PC-3 (cell line): ENCODE data around the gene KCNC3. TPM values are rescaled to one million over a fixed set of nuclear protein-coding genes. Genes with fewer than 3 reads are reported as not detected.

Experiments
- ATAC-seq: fragments of 200-7000 bp; cut with Tn5 transposase; 2 replicates; pipeline ENCODE4 v1.9.1; 2020; ENCODE audit warnings: mild to moderate bottlenecking, moderate library complexity
- BruUV-seq: library from RNA; stranded (reverse); fragments of 400-500 nt; replicated peaks from 2 replicates; lab custom pipeline; 2021; lab: Mats Ljungman, UMichigan
- CTCF ChIA-PET: fragments of 300-600 bp; sonication (Branson Sonifier 250); formaldehyde crosslinking; loops from one replicate; lab custom pipeline; 2022; ENCODE audit warnings: antibody characterized with exemption; lab: Charles Lee
- POLR2A ChIA-PET: fragments of 300-600 bp; sonication (Branson Sonifier 250); formaldehyde crosslinking; loops from one replicate; lab custom pipeline; 2022; ENCODE audit warnings: antibody characterized with exemption; ENCODE audit not compliant: unreplicated experiment; lab: Charles Lee
- DNase-seq: peaks from one replicate; pipeline ENCODE4 v3.0.0-alpha.2; 2015
- H2AFZ ChIP-seq: fragments of 300-600 bp; sonication (generic); 2 replicates; pipeline ENCODE4 v1.6.0; 2016; ENCODE audit warnings: antibody characterized with exemption, low read length
- H3F3A ChIP-seq: fragments of 300-600 bp; sonication (generic); one replicate; pipeline ENCODE4 v1.6.0; 2017; ENCODE audit warnings: antibody characterized with exemption, low read length, control low read depth, mild to moderate bottlenecking; ENCODE audit not compliant: unreplicated experiment
- H3K27ac ChIP-seq: fragments of 300-600 bp; sonication (generic); 2 replicates; pipeline ENCODE4 v1.5.1; 2016; ENCODE audit warnings: mild to moderate bottlenecking, low read length
- H3K27me3 ChIP-seq: fragments of 300-600 bp; sonication (generic); 2 replicates; pipeline ENCODE4 v1.6.1; 2016; ENCODE audit warnings: low read length, mixed read lengths
- H3K36me3 ChIP-seq: fragments of 300-600 bp; sonication (generic); 2 replicates; pipeline ENCODE4 v1.6.1; 2016; ENCODE audit warnings: low read depth, mixed run types, low read length, mixed read lengths
- H3K4me1 ChIP-seq: fragments of 300-600 bp; sonication (generic); 2 replicates; pipeline ENCODE4 v1.5.1; 2016; ENCODE audit warnings: low read length; ENCODE audit not compliant: insufficient read depth
- H3K4me2 ChIP-seq: fragments of 300-600 bp; sonication (generic); 2 replicates; pipeline ENCODE4 v1.6.0; 2016; ENCODE audit warnings: low read length
- H3K4me3 ChIP-seq: fragments of 300-600 bp; sonication (generic); 2 replicates; pipeline ENCODE4 v1.5.1; 2016; ENCODE audit warnings: mild to moderate bottlenecking, low read length, mixed read lengths
- H3K79me2 ChIP-seq: fragments of 300-600 bp; sonication (generic); 2 replicates; pipeline ENCODE4 v1.6.1; 2017; ENCODE audit warnings: low read length, mixed read lengths
- H3K9ac ChIP-seq: fragments of 300-600 bp; sonication (generic); 2 replicates; pipeline ENCODE4 v1.6.0; 2016; ENCODE audit warnings: mild to moderate bottlenecking, low read length
- H3K9me2 ChIP-seq: fragments of 300-600 bp; sonication (generic); replicated peaks from 2 replicates; pipeline ENCODE4 v1.6.1; 2016; ENCODE audit warnings: mixed run types, low read length, mixed read lengths
- H3K9me3 ChIP-seq: fragments of 300-600 bp; sonication (generic); 2 replicates; pipeline ENCODE4 v1.6.1; 2016; ENCODE audit warnings: low read length, mixed read lengths
- H4K20me1 ChIP-seq: fragments of 300-600 bp; sonication (generic); 2 replicates; pipeline ENCODE4 v1.6.1; 2016; ENCODE audit warnings: low read length, mixed read lengths
- EZH2 ChIP-seq: fragments of 300-600 bp; sonication (generic); IDR thresholded peaks from one replicate; pipeline ENCODE4 v1.6.1; 2017; ENCODE audit warnings: antibody characterized with exemption, mild to moderate bottlenecking, low read length; ENCODE audit not compliant: unreplicated experiment
- EZH2phosphoT487 ChIP-seq: fragments of 300-600 bp; sonication (generic); IDR thresholded peaks from 2 replicates; pipeline ENCODE4 v1.6.1; 2018; ENCODE audit warnings: mild to moderate bottlenecking, antibody characterized with exemption, low read length, borderline replicate concordance
- intact Hi-C: fragments of 100-400 bp; cut with micrococcal nuclease; formaldehyde crosslinking; loops from 2 replicates; pipeline ENCODE4 v1.9.0; 2023
- total RNA-seq: library from RNA; depleted of rRNA; stranded (reverse); fragments of >200 nt; gene quantifications from 2 replicates; pipeline ENCODE4 v1.2.3, GENCODE V29; 2014
- TF ChIP-seq, protein P1 (sequence below): fragments of 300-600 bp; sonication (generic); conservative IDR thresholded peaks from 2 replicates; pipeline ENCODE4 v1.5.1; 2017; ENCODE audit warnings: antibody characterized with exemption, low read depth, mild to moderate bottlenecking, low read length

KCNC3 gene
- total RNA-seq, 1 experiment from 2014 or later, result 3.1 TPM

DNA sequence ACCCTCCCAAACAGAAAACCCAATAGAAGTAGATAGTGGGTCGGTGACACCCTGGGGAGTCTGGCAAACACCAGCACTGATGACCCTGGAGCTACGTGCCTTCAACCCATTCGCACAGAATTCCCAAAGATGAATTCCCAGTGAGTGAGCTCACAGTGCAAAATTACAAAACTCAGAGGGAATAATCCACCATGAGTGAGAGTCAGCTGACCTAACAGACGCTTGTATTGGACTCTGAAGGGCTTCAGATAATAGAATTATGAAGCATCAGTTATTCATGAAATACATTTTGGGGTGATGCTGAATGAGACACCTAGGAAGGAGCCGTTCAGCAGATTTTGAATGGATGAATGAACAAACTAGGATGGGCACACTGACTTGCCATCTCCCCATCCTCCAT, 40.2 kb downstream of the KCNC3 start:
- H3K4me3 ChIP-seq, result no peak overlapping the region
- H4K20me1 ChIP-seq, result no peaks in the 10 kb centered on the region
- ChIA-PET POLR2A (no interaction called here), CTCF (no interaction called here)
- no peaks in the 10 kb centered on the region for H3K9me2 ChIP-seq
- H2AFZ ChIP-seq, result no peak overlapping the region
- no peaks in the 10 kb centered on the region for H3K4me1 ChIP-seq
- no peaks in the 10 kb centered on the region for H3F3A ChIP-seq
- H3K27me3 ChIP-seq, result no peaks in the 10 kb centered on the region
- H3K4me2 ChIP-seq, result no peak overlapping the region
- no peak for DNase-seq
- H3K27ac ChIP-seq, result no peak overlapping the region
- H3K9me3 ChIP-seq, result no peaks in the 10 kb centered on the region
- TF ChIP-seq EZH2, result no peak
- TF ChIP-seq, protein P1, sequence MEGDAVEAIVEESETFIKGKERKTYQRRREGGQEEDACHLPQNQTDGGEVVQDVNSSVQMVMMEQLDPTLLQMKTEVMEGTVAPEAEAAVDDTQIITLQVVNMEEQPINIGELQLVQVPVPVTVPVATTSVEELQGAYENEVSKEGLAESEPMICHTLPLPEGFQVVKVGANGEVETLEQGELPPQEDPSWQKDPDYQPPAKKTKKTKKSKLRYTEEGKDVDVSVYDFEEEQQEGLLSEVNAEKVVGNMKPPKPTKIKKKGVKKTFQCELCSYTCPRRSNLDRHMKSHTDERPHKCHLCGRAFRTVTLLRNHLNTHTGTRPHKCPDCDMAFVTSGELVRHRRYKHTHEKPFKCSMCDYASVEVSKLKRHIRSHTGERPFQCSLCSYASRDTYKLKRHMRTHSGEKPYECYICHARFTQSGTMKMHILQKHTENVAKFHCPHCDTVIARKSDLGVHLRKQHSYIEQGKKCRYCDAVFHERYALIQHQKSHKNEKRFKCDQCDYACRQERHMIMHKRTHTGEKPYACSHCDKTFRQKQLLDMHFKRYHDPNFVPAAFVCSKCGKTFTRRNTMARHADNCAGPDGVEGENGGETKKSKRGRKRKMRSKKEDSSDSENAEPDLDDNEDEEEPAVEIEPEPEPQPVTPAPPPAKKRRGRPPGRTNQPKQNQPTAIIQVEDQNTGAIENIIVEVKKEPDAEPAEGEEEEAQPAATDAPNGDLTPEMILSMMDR, result no peak
- no peak for TF ChIP-seq EZH2phosphoT487
- no peak overlapping the region for H3K9ac ChIP-seq
- no peaks in the 10 kb centered on the region for H3K79me2 ChIP-seq
- ATAC-seq, result no peak
- intact Hi-C loops, result no loop called here
- BruUV-seq, result no TSS peak
- peaks cover 31% of the 10 kb centered on the region for H3K36me3 ChIP-seq

DNA sequence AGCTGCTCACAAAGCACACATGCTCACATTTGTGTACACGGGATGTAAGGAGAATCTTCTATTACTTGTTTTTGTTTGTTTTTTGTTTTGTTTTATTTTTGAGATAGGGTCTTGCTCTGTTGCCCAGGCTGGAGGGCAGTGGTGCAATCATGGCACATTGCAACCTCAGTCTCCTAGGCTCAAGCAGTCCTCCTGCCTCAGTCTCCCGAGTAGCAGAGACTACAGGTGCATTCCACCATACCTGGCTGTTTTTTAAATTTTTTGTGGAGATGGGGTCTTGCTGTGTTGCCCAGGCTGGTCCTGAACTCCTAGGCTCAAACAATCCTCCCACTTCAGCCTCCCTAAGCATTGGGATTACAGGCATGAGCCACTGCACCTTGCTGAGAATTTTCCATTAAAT, 41.8 kb downstream of the KCNC3 start:
- intact Hi-C loops, result no loop called here
- no peak overlapping the region for H3K27ac ChIP-seq
- H3K36me3 ChIP-seq, result peaks cover 27% of the 10 kb centered on the region
- no peaks in the 10 kb centered on the region for H3K9me3 ChIP-seq
- H4K20me1 ChIP-seq, result no peaks in the 10 kb centered on the region
- H3K9me2 ChIP-seq, result no peaks in the 10 kb centered on the region
- no peak for TF ChIP-seq EZH2
- TF ChIP-seq, protein P1, result no peak
- TF ChIP-seq EZH2phosphoT487, result no peak
- no peak overlapping the region for H3K4me2 ChIP-seq
- no peaks in the 10 kb centered on the region for H3K79me2 ChIP-seq
- no peak for DNase-seq
- H3K9ac ChIP-seq, result no peak overlapping the region
- no peaks in the 10 kb centered on the region for H3K4me1 ChIP-seq
- H2AFZ ChIP-seq, result no peak overlapping the region
- no peaks in the 10 kb centered on the region for H3F3A ChIP-seq
- no peak for ATAC-seq
- ChIA-PET CTCF (no interaction called here), POLR2A (no interaction called here)
- no peaks in the 10 kb centered on the region for H3K27me3 ChIP-seq
- no peak overlapping the region for H3K4me3 ChIP-seq
- no TSS peak for BruUV-seq

DNA sequence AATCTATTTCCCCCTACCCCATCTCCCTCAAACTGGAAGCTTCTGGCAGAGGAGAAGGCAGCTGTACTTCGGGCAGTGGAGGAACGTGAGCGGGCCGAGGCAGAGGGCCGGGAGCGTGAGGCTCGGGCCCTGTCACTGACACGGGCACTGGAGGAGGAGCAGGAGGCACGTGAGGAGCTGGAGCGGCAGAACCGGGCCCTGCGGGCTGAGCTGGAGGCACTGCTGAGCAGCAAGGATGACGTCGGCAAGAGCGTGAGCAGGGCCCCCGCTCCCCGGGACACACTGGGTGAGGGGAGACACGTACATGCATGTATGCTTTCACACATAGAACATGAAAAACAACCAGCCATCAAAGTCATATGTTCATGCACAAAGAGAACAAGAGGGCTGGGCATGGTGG, 42.7 kb downstream of the KCNC3 start:
- ATAC-seq, result no peak
- Histone ChIP-seq H3K4me3 (no peak overlapping the region), H3K27me3 (no peaks in the 10 kb centered on the region), H3K4me1 (no peaks in the 10 kb centered on the region), H2AFZ (no peak overlapping the region), H3K9me3 (no peaks in the 10 kb centered on the region), H3F3A (no peaks in the 10 kb centered on the region), H3K27ac (no peak overlapping the region), H3K9ac (no peak overlapping the region), H3K36me3 (peaks cover 33% of the 10 kb centered on the region), H3K79me2 (no peaks in the 10 kb centered on the region), H3K9me2 (no peaks in the 10 kb centered on the region), H3K4me2 (no peak overlapping the region), H4K20me1 (no peaks in the 10 kb centered on the region)
- CTCF ChIA-PET, result interaction anchor here (0.6 kb wide), 1 partner anchor 131 kb away, joined by 7 read pairs; no protein-coding TSS in a partner anchor
- intact Hi-C loops, result no loop called here
- TF ChIP-seq EZH2phosphoT487 (no peak), EZH2 (no peak)
- TF ChIP-seq, protein P1, result no peak
- DNase-seq, result no peak
- no TSS peak for BruUV-seq
- POLR2A ChIA-PET, result no interaction called here
